ENCODE data around the gene KCNN4.
"Not testable (repeated sequence)": the region's sequence is repeated elsewhere in the genome, so short reads cannot be mapped to it uniquely, and the experiment has no call there.

Gene KCNN4

DNA sequence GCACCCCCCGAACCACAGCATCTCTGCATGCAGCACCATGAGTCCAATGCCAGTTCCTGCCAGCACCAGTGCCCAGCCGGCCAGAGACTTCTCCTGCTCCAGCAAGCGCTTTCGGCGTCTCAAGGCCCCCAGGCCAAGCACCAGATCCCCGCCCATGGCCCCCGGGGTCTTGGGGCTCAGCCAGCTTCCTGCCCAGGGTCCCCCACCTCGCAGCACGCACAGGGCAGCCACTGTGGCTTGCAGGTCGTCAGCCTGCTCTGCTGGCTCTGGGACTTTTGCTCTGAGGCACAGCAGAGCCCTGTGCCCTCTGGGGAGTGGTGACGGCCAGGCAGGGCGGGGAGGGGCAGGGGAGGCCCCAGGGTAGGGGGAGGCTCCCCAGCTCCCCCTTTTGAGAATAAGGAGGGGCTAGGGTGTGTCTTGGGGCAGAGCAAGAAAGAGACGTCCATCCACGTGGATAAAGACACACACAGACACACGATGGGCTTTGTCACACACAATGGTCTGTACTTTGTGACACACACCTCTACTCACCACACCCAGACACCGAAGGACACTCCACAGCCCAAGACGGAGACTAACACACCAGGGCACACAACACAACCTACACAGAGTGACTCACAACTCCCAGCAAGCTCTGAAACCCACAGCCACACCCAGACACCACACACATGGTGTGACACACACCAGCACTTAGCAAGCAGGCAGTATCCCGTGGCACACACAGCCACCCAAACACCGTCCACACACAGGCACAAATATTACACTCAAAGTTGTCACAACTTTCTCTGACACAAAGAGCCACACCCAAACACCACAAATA, at the start of gene KCNN4:
TSS of gene KCNN4 (minus strand) at position 268 of the 820 bp plus-strand sequence. CDS start at position 156, 112 bp downstream.
- in situ Hi-C loops (cut with MboI; ENCODE audit: low sequenced_read_pairs), result no loop called here

DNA sequence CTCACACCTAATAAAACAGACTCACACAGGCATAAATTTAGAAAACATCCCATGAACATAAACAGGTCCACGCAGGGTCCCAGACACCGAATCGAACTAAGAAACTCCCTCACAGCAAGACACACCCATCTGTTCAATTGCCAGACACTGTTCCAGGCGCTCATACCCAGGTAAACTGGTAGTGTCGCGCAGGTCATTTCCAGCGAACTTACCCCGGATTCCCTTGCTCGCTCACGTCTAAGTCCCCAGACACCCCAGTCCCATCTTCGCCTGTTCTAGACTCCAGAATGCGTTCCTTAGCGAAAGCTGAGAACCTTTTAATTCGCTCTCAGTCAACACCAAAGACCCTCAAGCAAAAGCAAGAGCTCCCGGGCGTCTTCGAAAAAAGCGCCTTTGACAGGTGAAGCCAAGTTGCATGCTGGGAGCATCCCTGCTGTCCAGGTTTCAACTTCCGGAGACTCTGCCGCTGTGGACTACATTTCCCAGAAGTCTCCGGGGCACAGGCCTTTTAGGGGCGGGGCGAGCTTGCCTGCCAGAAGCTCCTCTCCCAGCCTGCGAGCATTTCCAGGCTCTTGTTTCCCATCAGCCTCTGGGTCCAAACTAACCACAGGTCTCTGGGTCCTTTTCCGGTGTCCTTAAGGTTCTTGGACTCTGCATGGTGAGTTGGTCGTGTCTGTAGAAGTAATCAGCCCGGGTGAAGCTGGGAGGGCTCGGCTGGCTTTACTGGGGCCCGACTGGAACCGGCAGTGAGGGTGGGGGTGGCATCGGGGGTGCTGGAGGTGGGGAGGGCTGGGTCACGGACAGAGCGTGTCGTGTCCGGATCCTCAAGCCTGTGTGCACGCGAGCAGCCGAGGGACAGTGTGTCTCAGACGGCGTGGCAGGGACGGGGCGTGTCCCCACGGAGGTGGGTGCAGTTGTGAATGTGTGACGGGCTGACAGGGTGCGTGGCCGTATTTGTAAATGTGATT, 46.3 kb upstream of the KCNN4 start, which contains the start of gene ZNF283:
TSS of gene ZNF283 (plus strand) at position 535 of the 968 bp plus-strand sequence. CDS start 6,184 bp downstream, outside the sequence.
- in situ Hi-C loops (cut with MboI; ENCODE audit: low sequenced_read_pairs), result no loop called here

GRCh38 chr19:43824572-43824971, 43.8 kb upstream of the KCNN4 start:
- in situ Hi-C loops (cut with MboI; ENCODE audit: low sequenced_read_pairs), result not testable (repeated sequence)

- in situ Hi-C loops (cut with MboI; ENCODE audit: low sequenced_read_pairs), result not testable (repeated sequence)
Observed at GRCh38 chr19:43823856-43824255, 43.1 kb upstream of the KCNN4 start.

GRCh38 chr19:43820884-43821215, 40.1 kb upstream of the KCNN4 start:
- in situ Hi-C loops (cut with MboI; ENCODE audit: low sequenced_read_pairs), result no loop called here

- in situ Hi-C loops (cut with MboI; ENCODE audit: low sequenced_read_pairs), result no loop called here
Observed at GRCh38 chr19:43820098-43820883, 39.5 kb upstream of the KCNN4 start.

GRCh38 chr19:43818500-43818899, 37.7 kb upstream of the KCNN4 start:
- in situ Hi-C loops (cut with MboI; ENCODE audit: low sequenced_read_pairs), result no loop called here

- in situ Hi-C loops (cut with MboI; ENCODE audit: low sequenced_read_pairs), result not testable (repeated sequence)
Observed at GRCh38 chr19:43817454-43817853, 36.7 kb upstream of the KCNN4 start.

GRCh38 chr19:43814663-43815352, 34.0 kb upstream of the KCNN4 start:
- in situ Hi-C loops (cut with MboI; ENCODE audit: low sequenced_read_pairs), result no loop called here

- in situ Hi-C loops (cut with MboI; ENCODE audit: low sequenced_read_pairs), result no loop called here
Observed at GRCh38 chr19:43812688-43813087, 31.9 kb upstream of the KCNN4 start.

DNA sequence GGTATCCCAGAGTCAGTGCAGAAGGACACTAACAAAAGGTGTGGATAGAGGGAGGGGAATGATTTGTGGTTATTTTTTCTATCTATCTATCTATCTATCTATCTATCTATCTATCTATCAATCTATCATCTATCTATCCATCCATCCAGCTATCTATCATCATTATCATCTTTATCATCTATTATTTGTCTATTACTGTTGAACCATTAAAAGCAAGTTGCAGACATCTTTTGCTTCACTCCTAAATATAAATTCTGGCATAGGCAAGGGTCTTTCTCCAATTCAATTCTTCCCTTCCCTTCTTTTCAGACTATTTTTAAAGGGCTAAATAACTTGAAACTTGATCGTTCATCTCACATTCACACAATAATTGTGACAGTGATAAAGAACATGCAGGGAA, 31.5 kb upstream of the KCNN4 start:
- in situ Hi-C loops (cut with MboI; ENCODE audit: low sequenced_read_pairs), result no loop called here

DNA sequence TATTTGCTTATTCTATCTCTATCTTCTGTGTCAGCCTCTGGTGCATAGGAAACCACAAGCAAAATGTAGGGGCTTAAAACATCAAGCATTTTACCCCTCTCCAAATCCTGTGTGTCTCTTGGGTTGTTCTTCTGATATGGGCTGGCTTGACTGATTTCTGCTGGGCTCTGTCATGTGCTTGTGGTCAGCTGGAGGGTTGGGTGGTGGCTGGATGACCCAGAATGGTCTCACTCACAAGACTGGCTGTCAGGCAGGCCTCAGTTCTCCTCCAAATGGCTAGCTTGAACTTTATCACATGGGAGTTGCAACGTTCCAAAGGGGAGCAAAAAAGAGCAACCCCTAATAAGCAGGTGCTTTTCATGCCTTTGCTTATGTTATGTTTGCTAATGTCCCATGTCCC, 31.1 kb upstream of the KCNN4 start:
- in situ Hi-C loops (cut with MboI; ENCODE audit: low sequenced_read_pairs), result no loop called here

- in situ Hi-C loops (cut with MboI; ENCODE audit: low sequenced_read_pairs), result no loop called here
Observed at GRCh38 chr19:43809762-43810696, 29.3 kb upstream of the KCNN4 start.

DNA sequence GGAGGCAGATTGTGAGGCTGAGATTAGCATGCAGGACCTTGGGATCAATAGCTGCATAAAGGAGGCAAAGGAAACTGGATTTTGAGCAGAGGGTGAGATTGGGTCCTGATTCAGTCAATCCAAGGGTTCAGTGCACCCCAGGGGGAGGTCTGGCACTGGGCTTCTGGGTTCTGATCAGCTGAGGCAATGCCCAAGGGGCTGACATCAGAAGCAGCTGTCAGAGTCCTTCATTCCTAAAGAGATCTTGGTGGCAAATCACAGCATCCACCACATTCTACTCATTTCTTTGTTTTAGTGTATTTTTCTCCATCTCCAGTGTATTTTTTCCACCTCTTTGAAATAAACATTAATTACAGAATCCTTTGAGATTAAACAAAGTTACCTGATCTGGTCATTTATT, 26.9 kb upstream of the KCNN4 start:
- in situ Hi-C loops (cut with MboI; ENCODE audit: low sequenced_read_pairs), result no loop called here

DNA sequence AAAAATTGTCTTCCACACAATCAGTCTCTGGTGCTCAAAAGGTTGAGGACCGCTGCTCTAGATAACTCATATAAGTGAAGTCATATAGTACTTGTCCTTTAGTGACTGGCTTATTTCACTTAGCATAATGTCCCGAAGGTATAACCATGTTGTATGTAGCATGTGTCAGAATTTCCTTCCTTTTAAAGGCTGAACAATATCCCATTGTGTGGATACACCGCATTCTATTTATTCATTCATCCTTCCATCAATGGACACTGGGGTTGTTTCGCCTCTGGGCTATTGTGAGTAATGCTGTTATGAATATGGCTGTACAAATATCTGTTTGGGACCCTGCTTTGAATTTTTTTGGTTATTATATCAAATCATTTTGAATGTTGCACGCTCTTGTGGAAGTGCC, 26.1 kb upstream of the KCNN4 start:
- in situ Hi-C loops (cut with MboI; ENCODE audit: low sequenced_read_pairs), result no loop called here

- in situ Hi-C loops (cut with MboI; ENCODE audit: low sequenced_read_pairs), result not testable (repeated sequence)
Observed at GRCh38 chr19:43806401-43806800, 25.6 kb upstream of the KCNN4 start.

GRCh38 chr19:43804432-43804831, 23.7 kb upstream of the KCNN4 start:
- in situ Hi-C loops (cut with MboI; ENCODE audit: low sequenced_read_pairs), result no loop called here

DNA sequence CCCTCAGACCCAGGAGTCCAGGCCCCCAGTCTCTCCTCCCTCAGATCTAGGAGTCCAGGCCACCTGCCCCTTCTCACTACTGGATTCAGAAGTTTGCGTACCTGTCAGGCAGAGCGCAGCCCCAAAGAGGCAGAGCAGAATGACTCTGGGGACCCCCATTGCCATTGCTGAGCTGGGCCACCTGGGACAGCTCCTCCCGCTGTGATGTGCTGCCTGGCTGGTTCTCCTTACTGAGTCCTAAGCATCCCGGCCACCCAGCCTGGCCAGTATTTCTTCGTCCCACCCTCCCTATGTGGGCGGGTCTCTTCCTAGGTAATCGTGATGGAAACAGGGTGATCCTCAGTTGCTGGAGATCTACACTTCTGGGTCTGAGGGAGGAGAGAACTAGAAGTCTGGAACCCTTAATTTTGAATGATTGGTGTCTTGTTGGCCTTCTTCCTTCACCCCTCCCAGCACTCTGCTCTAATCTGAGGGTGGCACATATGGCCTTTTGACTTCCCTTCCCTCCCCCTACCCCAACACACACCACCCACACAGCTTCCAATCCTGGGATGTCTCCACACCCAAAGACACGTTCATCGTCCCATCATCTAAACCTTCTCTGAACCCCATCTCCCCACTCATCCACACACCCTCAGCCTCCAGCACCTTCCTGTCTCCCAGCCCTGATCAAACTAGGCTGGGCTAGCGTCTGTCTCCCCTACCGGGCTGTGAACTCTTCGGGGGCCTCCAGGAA, 21.6 kb upstream of the KCNN4 start, which contains the start of gene LYPD5:
TSS of gene LYPD5 (minus strand) at position 232 of the 736 bp plus-strand sequence. CDS start at position 165, 67 bp downstream.
- in situ Hi-C loops (cut with MboI; ENCODE audit: low sequenced_read_pairs), result no loop called here
